OCI-M2 (cell line): ENCODE results near the gene AMOTL1.

Experiments
- DNase-seq: peaks from one replicate; lab custom pipeline; 2025; ENCODE audit not compliant: unreplicated experiment; lab: John Stamatoyannopoulos, UW

AMOTL1 gene

DNA sequence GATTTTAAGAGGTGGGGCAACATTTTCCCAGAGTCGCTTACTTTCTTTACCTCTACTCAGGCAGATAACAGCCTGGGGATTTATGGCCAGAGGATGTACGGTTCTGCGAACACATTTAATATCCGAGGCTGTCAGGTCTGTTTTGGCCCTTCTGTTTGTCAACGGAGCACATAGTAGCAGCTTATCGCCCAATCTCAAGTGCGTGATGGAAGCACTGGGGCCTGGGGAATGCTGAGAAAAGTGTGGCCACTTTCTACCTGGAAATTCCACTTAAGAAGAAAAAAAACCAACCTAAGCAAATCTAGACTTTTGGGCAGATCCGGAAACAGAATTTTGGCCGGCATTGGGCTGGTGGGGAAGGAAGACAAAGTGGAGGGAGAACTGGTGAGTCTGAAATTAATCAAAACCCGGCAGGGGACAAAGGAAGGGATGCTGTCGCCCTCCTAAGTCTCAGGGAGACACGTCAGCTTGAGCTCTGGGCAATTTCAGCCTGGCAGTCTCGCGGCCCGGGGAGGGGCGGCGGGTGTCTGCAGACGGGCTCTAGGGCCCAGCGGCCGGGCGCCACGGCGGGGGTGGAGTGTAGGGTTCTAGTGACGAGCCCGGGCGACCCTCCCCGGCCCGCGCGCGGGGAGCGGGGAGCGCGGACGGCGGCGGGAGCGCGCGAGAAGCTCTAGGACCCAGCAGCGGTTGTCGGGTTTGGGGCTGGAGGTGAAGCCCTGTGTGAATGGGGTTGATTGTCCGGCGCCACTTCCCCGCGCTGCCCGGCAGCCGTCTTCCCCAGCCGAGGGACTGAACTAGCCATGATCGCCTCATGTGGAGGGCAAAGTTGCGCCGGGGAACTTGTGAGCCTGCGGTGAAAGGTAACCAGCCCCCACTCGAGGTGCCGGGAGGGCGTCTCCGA lies at the start of gene AMOTL1:
AMOTL1 (plus strand) TSS at position 656 of the 901 bp plus-strand sequence; CDS start at position 812, 156 bp downstream.
- DNase-seq = peak; percentile 57

GRCh38 chr11:94719876-94720275 lies 48.3 kb upstream of the AMOTL1 start:
- no peak for DNase-seq

GRCh38 chr11:94721565-94722292 lies 46.4 kb upstream of the AMOTL1 start:
- DNase-seq = no peak

DNA sequence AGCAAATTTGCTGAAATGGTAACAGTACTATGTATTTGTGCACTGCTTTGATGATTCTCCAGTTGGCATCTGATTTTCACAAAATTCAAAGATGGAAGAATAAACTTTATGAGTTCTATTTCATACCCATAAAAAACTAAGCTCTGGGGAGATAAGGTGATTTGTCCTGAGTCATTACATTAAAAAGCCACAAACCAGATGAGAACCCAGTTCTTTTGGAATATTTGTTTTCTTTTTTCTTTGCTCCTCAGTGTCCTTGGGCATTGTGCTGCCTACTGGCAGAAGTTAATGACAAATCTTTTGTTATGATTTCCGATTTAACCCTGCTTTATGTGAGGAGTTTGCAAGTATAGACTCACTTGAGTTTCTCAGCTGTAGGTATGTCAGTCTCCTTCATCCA lies 45.4 kb upstream of the AMOTL1 start:
- DNase-seq = no peak

GRCh38 chr11:94725097-94725496 lies 43.1 kb upstream of the AMOTL1 start:
- no peak for DNase-seq

DNA sequence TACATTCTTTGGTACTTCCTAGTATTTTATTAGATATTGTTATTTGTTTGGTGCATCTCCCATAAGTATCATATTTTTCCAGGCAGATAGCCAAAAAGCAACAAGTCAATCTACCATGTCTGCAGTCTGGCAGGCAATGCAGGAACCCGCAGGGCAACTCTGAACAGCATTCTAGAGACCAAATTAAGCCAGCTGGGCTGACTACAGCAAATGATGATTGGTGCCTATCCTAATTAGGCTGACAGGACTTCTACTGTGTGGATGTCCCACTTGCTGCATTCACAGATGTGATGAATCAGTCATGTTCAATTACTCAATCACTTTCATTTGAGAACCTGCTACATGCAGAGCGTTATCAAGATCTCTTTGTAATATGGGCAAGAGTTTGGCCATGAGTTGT lies 40.3 kb upstream of the AMOTL1 start:
- DNase-seq = no peak

- DNase-seq = no peak
Measured at GRCh38 chr11:94728541-94728940, 39.6 kb upstream of the AMOTL1 start.

- DNase-seq = no peak
Measured at GRCh38 chr11:94728966-94729751, 39.0 kb upstream of the AMOTL1 start.

DNA sequence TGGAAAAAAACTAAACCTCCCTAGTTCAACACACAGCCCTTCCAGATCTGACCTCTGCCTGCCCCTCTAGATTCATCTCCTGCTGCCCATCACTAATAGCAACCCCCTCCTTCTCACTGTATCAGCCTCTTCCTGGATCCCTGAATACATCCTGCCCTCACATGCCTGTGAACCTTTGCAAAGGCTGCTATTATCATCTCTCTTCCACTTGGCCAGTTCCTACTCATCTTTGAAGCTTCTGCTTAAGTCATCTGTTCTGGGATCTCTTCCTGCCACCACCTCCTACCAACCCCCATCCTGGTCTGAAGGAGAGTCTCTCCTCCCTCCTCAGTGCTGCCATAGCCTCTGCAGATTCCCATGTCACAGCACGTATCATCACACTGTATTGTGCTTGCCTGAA lies 38.0 kb upstream of the AMOTL1 start:
- no peak for DNase-seq

- no peak for DNase-seq
Measured at GRCh38 chr11:94731880-94732601, 36.1 kb upstream of the AMOTL1 start.

- no peak for DNase-seq
Measured at GRCh38 chr11:94732617-94733281, 35.4 kb upstream of the AMOTL1 start.

GRCh38 chr11:94734563-94735275 lies 33.4 kb upstream of the AMOTL1 start:
- no peak for DNase-seq

GRCh38 chr11:94735907-94736306 lies 32.2 kb upstream of the AMOTL1 start:
- no peak for DNase-seq

DNA sequence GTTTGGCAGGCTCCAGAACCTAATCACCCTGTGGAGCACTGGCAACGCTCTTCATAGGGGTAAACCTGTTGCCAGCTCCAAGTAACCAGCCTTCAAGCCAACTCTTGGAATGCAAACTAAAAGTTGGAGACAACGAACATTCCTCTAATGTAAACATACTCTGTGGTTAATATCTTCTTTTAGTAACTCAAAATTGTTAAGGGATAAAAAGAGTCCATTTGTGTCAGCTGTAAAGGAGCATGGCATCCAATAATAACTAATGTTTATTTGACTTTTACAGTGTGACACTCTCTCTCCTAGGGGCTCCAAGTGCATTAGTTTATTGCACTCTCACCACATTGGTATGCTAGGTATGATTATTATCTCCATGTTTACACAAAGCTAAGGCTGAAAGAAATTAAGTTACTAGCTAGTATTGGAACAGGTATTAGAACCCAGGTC lies 31.0 kb upstream of the AMOTL1 start:
- DNase-seq = no peak

GRCh38 chr11:94738746-94739145 lies 29.4 kb upstream of the AMOTL1 start:
- no peak for DNase-seq

DNA sequence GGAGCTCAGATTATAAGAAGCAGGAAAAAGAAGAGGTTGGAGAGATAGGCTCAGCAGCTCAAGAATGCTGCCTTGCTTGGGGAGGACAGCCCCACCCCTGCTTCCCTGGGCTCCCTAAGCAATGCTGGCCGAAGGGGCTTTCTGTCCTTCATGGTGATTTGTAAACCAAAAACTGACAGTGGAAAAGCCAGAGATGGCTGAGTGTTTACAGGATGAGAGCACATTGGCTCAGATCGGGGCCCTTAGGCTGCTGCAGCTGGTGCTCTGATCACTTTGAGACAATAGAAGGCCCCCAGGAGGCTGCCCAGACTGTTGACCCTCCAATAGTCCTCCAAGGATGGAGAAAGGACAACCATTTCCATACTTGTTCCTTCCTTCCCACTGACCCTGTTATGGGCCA lies 28.8 kb upstream of the AMOTL1 start:
- no peak for DNase-seq

DNA sequence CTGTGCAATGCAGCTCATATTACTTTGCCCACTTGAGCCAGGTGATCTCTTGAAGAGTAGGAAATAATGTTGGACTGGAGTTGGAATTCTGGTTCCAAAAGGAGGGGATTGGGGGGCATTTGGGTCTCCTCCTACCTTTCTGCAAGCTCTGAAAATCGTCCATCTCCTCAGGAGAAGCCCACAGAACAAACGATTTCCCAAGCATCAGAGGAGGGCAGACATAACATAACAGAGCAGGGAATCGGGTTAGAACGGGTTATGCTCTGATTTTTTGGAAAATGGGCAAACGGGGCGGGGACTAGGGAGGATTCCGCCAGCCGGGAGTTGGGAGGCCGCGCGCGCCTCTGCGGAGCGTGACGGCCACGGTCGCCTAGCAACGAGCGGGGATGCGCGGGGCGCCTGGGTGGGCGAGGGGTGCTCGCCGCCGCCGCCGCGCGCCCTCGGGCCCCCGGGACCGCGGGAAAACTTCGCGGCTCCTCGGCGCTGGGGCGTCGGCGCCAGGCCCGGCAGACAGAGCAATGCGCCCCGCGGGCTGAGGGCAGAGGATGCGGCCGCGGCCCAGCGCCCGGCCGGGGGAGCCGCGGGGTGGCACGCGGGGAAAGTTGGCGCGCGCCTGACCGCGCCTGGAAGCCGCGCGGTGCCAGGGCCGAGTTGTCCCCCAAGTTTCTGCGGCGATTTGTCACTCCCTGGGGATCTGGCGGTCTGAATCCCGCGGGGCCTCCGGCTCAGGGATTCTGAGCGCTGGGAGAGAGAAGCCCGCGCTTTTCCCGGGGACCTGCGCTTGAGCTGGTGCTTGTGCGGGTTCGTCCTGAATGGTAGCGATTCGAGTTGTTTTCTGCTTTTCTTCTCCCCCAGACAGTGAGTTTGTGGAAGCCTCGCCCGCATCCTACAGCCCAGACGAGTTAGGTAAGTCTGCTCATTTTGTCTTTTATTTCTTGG lies 27.8 kb upstream of the AMOTL1 start:
- no peak for DNase-seq

DNA sequence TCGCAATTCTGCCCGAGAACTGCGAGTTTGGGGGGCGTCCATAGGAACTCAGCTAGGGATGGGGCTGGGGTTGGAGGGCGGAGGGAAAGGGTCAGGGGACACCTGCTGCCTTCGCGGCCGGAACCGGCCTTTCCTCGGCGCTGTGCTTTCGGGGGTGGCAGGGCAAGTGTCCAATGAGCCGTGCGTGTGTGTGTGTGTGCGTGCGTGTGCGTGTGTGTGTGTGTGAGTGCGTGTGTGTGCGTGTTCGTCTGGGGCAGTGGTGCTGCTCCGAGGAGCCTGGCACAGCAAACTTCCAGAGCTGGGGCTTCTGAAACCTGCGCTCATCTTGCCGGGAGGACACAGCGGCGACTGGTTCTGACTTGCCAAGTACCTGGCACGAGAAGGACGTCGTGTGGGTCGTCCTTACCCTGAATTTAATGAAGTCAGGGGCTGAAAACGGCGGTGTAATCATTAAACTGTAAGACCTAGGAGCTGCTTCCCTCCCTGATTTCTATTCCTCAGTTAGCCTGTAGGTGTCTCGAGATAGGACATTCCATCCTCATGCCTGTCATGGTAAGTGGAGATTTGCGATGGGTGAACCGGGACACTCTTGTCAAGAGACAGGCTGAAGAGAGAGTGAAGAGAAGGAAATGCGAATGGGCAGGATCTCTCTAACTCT lies 27.0 kb upstream of the AMOTL1 start:
- no peak for DNase-seq
